Measurements from ENCODE around the gene NHLH1. TPM values are rescaled to one million over a fixed set of nuclear protein-coding genes. Genes with fewer than 3 reads are reported as not detected.

Gene NHLH1
- total RNA-seq, 1 donor = not detected

GRCh38 chr1:160414881-160415280 lies 48.0 kb downstream of the NHLH1 start:
- TF ChIP-seq CTCF (IDR thresholded peaks at IDR 0.05; ENCODE audit: insufficient read depth, low read length) = no peak
- H3K4me3 ChIP-seq (ENCODE audit: low read depth, low read length) = no peak overlapping the region
- DNase-seq (ENCODE audit: low read depth) = no peak

DNA sequence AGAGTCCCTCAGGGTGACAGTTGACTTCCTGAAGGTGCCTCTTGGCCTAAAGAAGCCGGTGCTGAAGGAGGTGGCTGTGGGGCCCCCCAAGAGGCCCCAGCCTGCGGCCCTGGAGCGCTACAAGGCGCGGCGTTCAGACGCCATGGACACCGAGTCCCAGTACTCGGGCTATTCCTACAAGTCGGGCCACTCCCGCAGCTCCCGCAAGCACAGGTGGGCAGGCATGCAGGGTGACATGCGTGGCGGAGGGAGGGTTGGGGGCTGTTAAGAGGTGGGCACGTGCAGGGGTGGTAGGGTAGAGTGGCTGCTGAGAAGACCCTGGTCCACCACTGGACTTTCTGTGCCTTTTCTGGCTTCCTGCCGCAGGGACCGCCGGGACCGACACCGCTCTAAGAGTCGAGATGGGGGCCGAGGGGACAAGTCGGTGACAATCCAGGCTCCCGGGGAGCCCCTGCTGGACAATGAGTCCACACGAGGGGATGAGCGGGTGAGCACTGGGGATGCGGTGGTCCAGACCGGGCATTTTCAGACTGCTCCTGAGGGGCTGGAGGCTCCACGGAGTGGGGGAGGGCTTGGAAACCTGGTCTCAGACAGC lies 48.9 kb downstream of the NHLH1 start:
- H3K4me3 ChIP-seq (ENCODE audit: low read depth, low read length) = no peak overlapping the region
- no peak for TF ChIP-seq CTCF (IDR thresholded peaks at IDR 0.05; ENCODE audit: insufficient read depth, low read length)
- no peak for DNase-seq (ENCODE audit: low read depth)

- TF ChIP-seq CTCF (IDR thresholded peaks at IDR 0.05; ENCODE audit: insufficient read depth, low read length) = peak; percentile 46
- peak; percentile 33 for DNase-seq (ENCODE audit: low read depth)
- no peak overlapping the region for H3K4me3 ChIP-seq (ENCODE audit: low read depth, low read length)
These were observed 49.5 kb downstream of the NHLH1 start for GRCh38 chr1:160416369-160416768.

GRCh38 chr1:160418483-160418882 lies 51.6 kb downstream of the NHLH1 start:
- no peak for TF ChIP-seq CTCF (IDR thresholded peaks at IDR 0.05; ENCODE audit: insufficient read depth, low read length)
- no peak for DNase-seq (ENCODE audit: low read depth)
- H3K4me3 ChIP-seq (ENCODE audit: low read depth, low read length) = no peak overlapping the region

GRCh38 chr1:160419150-160419837 lies 52.4 kb downstream of the NHLH1 start:
- no peak for TF ChIP-seq CTCF (IDR thresholded peaks at IDR 0.05; ENCODE audit: insufficient read depth, low read length)
- DNase-seq (ENCODE audit: low read depth) = no peak
- no peak overlapping the region for H3K4me3 ChIP-seq (ENCODE audit: low read depth, low read length)

DNA sequence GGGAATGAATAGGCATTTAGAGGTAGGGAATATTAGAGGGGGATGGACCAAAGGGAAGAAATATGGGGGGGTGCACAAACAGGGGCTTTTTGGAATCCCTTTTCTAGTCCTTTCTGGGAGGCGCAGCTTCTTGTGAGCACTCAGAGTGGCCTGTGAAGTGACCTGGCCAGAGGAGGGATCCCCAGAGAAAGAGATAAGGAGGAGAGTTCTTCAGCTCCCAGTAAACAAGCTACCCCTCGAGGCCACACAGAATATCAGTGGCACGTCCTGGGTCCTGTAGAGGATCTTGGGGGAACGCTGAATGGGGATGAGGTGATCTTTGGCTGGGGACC lies 52.9 kb downstream of the NHLH1 start:
- H3K4me3 ChIP-seq (ENCODE audit: low read depth, low read length) = no peak overlapping the region
- TF ChIP-seq CTCF (IDR thresholded peaks at IDR 0.05; ENCODE audit: insufficient read depth, low read length) = no peak
- DNase-seq (ENCODE audit: low read depth) = no peak
